ENCODE results near the gene SPNS1.

DNA sequence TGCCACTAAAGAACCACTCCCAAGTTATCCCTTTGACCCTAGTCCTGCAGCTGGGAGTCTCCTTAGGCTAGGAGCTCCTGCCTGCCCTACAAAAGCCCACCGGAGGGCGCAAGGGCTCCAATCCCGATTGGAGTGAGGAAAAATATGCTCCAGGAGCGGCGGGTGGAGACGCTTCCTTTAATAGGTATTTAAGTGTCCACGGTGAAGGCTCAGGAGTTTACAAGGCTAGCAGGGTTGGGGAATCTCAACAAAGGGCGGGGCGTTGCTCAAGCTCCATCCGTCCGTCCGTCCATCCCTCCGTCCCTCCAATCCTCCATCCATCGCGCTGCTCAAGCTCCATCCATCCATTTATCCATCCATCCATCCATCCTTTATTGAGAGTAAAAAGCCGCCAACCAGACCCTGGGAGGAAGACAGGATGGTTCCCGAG, 556 bp upstream of the SPNS1 start:
- TF ChIP-seq NFRKB (IDR thresholded peaks at IDR 0.05) (no peak), ARNT (IDR thresholded peaks at IDR 0.05) (no peak), FOXA1 (IDR thresholded peaks at IDR 0.05) (no peak), CTBP1 (IDR thresholded peaks at IDR 0.05; ENCODE audit: borderline replicate concordance) (0 out of 2 replicates have a peak, but pooled peaks have one; percentile 39), BHLHE40 (IDR thresholded peaks at IDR 0.05; ENCODE audit: borderline replicate concordance) (no peak), SUZ12 (IDR thresholded peaks at IDR 0.05) (no peak)

Measured in HEK293T (cell line).